NCI-H1694 (cell line): Measurements from ENCODE around the gene B3GAT2.

Experiments used
- DNase-seq: peaks from one replicate; lab custom pipeline; 2025; lab: John Stamatoyannopoulos, UW

B3GAT2 gene

GRCh38 chr6:70894001-70894400 is 62.9 kb downstream of the B3GAT2 start:
- DNase-seq, result no peak

GRCh38 chr6:70889270-70889669 is 67.6 kb downstream of the B3GAT2 start:
- DNase-seq, result no peak

DNA sequence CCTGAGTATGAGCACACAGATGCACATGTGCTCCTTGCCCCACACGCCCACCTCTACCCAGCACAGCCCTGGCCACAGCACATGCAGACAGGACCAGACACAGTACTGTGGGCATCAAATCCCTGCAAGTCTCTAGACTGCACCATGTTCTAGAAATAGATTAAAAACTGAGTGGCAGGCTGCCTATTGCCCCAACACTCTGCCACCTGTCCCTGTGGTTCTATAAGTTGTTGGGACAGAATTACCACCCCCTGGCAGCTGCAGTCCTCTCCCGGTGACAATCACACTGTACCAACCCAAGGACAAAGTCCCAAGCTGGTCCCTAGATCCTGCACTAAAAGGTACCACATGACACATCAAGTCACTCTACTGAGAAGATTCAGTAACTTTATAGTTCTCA is 70.2 kb downstream of the B3GAT2 start:
- no peak for DNase-seq

DNA sequence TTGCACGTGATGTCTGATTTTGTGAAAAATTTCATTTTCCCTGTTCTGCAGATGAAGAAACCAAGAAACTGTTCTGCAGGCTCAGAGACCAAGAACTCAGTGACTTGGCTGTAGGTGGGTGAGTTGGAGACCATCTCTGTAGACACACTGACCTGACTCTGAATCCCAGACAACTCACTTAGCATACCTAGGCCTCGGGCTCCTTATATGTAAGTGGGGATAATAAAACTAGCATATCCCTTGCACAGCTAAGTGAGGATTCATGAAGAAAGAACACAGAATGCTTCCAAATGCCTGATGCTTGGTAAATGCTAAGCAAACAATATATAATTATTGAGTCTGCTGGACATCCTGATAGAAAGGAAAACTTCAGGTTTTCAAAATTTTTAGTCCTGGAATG is 70.8 kb downstream of the B3GAT2 start:
- DNase-seq, result no peak

- DNase-seq, result peak; percentile 55
Measured at GRCh38 chr6:70884074-70884983, 72.5 kb downstream of the B3GAT2 start.

DNA sequence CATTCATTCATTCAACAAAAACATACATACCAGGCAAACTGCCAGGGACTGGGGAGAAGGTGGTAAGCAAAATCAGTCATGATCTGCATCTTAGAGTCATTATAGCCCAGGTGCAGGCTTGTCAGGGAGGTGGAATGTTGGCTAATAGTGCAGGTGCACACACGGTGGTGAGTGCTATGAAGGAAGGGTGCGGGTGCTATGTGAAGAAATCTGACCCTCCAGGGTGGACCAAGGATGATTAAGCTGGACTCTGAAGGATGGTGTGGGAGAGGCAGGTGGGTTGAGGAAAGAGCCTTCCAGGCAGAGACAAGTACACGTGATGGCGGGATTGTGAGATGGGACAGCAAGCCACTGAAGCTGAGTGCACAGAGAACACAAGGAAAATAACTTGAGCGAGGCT is 77.4 kb downstream of the B3GAT2 start:
- DNase-seq, result no peak

GRCh38 chr6:70874181-70874913 is 82.5 kb downstream of the B3GAT2 start:
- no peak for DNase-seq

GRCh38 chr6:70872469-70872868 is 84.4 kb downstream of the B3GAT2 start:
- no peak for DNase-seq

DNA sequence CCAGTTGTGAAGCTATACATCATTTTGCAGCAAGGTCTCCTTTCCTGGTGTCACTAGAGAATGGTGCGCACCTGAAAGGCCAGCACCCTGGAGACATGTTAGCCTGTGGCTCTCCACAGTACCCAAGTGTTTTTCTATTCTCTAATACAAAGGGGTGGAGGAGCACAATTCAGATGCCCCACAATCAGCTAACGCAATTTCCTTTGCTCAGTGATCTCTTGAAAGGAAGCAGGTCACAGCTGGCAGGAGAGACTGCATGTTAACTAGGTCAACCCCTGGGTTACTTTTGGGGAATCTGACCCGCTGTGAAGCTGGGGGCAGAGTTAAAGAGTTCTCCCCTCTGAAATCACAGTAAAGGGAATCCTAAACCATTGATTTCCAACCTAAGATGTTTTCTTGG is 92.5 kb downstream of the B3GAT2 start:
- no peak for DNase-seq

- DNase-seq, result no peak
Measured at GRCh38 chr6:70863343-70863742, 93.5 kb downstream of the B3GAT2 start.

GRCh38 chr6:70860920-70861319 is 95.9 kb downstream of the B3GAT2 start:
- no peak for DNase-seq

- DNase-seq, result no peak
Measured at GRCh38 chr6:70860045-70860444, 96.8 kb downstream of the B3GAT2 start.

- DNase-seq, result no peak
Measured at GRCh38 chr6:70857387-70858077, 99.3 kb downstream of the B3GAT2 start.

GRCh38 chr6:70852667-70853246 is 104.1 kb downstream of the B3GAT2 start:
- no peak for DNase-seq

DNA sequence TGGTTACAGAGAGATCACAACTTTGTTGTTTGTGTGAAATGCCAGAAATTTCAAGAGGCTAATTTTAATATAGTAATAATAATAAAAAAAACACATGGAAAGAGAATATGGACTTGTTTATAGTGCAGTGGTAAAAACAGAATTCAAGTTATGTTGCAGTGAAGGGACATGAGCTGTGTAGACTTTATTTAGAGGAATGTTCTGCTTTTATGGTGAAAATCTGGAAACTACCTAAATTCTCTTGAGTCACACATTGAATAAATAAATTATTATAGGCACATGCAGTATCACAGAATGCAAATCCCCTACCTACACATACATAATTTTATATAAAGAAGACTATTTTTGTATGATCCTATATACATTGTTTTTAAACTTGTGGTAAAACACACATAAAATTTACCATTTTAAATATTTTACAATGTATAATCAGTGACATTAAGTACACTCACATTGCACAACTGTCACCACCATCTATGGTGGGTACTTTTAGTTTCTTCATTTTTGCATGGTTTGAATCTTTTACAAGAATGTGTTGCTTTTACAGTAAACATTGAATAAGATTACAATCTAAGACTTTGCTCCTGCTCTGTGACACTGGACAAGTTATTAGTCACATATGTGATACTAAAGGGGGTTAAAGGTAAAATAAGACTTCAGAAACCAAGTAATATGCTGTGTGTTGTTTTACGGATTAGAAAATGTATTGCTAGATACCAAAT is 107.4 kb downstream of the B3GAT2 start:
- no peak for DNase-seq

DNA sequence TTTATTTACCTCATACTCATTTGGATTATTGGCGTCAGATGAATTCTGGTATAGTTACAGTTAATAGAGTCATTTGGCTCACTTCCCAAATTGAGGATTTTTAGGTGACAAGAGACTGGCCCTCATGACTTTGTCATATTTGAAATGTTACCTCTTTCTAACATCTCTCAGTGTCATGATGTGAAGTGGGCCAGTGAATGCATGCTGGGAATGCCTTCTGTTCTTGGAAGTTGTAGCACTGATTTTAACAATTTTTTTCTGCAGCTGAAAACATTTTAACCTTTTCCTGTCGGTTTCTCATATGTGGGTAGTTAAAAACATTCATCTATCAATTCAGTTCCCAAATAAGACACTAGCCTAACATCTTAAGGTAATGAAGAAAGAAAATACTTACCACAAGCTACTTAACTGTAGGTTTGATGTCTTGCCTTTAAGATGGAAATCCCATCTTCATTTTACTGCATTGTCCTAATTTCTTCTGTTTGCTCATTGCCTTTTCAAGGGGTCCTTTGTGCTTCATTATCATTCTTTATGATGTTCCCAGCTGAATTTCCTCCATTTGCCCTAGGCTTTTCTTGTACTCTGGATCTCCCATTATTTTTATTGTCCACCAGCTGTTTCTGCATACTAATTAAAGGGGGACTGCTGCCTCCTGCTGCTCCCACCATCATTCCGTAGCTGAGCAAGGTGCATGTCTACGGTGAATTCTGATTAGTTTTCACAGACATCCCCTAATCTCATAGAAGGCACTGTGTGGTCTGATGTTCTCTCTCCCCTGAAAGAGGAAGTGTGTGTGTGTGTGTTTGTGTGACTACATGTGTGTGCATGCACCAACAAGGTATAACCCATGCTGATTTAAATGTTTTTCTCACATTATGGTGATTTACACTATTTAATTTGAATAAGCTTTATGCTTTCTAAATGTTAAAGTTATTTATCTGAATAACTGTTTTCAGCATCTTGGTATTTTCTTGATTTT is 109.5 kb downstream of the B3GAT2 start:
- no peak for DNase-seq

DNA sequence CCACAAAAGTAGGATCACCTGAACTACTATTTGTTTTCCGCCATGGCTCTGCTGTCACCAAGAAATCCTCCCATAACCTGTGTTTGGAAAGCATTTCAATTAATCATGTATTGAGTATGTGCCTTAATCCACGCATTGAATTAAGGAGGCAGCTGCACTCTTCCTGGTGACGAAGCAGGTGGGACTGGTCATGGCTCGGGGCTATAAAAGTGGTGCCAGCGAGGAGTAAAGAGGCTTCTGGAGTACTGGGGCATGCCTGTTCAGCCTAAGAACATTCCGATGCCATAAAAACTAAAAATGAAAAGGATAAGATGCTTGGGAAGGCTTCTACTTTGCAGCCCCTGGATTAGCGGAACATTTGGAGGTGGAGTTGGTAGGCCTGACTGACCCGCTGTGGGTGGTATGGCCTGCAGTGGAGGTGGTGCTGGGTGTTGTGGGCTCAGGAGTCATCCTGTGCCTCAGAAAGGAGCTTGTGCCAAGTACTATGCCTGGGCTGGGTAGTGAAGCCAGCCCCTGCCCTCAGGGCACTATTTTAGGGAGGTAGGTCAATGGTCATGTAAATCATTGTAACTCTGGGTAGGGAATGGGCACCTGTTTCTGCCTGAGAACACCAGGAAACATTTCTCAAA is 110.5 kb downstream of the B3GAT2 start:
- no peak for DNase-seq

DNA sequence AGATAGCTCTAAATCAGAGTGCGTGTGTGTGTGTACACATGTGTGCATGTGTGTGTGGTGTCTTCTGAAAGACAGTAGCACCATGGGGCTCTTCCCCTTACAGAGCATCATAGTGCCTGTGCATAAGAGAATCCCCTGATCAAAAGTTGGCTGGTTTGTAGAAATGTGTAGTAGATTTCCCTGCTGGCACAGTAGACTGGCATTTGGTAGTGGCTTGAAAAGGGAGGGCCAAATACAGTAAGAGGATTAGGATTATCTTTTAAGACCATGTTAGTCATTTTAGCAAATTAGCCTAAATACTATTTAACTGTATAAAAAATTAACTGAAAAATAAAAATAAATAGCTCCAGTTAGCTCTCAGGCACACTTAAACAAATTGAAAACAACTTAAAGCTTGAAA is 112.6 kb downstream of the B3GAT2 start:
- no peak for DNase-seq

GRCh38 chr6:70843328-70843918 is 113.4 kb downstream of the B3GAT2 start:
- no peak for DNase-seq

- DNase-seq, result no peak
Measured at GRCh38 chr6:70842541-70842940, 114.3 kb downstream of the B3GAT2 start.
